H1 (cell line): ENCODE measurements around the gene NT5C3B. TPM values are rescaled to one million over a fixed set of nuclear protein-coding genes. Genes with fewer than 3 reads are reported as not detected.
"Not testable (repeated sequence)": the region's sequence is repeated elsewhere in the genome, so short reads cannot be mapped to it uniquely, and the experiment has no call there.

Experiments used
- CTCF ChIA-PET: fragments of 300-600 bp; sonication (Branson Sonifier 250); formaldehyde crosslinking; loops from one replicate; lab custom pipeline; 2021; ENCODE audit not compliant: partially characterized antibody; lab: Charles Lee
- POLR2A ChIA-PET: fragments of 300-600 bp; sonication (Branson Sonifier 250); formaldehyde crosslinking; loops from one replicate; lab custom pipeline; 2021; ENCODE audit warnings: inconsistent platforms; ENCODE audit not compliant: partially characterized antibody; lab: Charles Lee
- DNase-seq, 2 experiments: peaks; one replicate each; pipeline versions ENCODE4 v3.0.0 to v3.0.0-alpha.2; 2010 to 2022; ENCODE audit warnings: low spot score in 2 of 2, low read depth in 1 of 2, mixed read lengths in 1 of 2
- FAIRE-seq: peaks from 2 replicates; lab custom pipeline; 2011; peaks lifted over from hg19 to GRCh38; lab: Jason Lieb, UNC
- H2AFZ ChIP-seq: 2 replicates; pipeline ENCODE4 v1.8.1; 2012; ENCODE audit warnings: low read length, inconsistent platforms
- H2AK5ac ChIP-seq: 2 replicates; pipeline ENCODE4 v1.6.1; 2013; ENCODE audit warnings: low read depth, low read length
- H2BK120ac ChIP-seq: replicated peaks from 2 replicates; pipeline ENCODE3; 2013; ENCODE audit warnings: low read depth, low read length, inconsistent platforms
- H2BK12ac ChIP-seq: 2 replicates; pipeline ENCODE4 v1.6.1; 2013; ENCODE audit warnings: low read depth, low read length
- H2BK15ac ChIP-seq: 2 replicates; pipeline ENCODE4 v1.6.1; 2013; ENCODE audit warnings: low read length
- H2BK20ac ChIP-seq: 2 replicates; pipeline ENCODE4 v1.6.1; 2013; ENCODE audit warnings: low read length
- H2BK5ac ChIP-seq: 2 replicates; pipeline ENCODE4 v1.6.1; 2013; ENCODE audit warnings: low read depth, low read length
- H3K14ac ChIP-seq: 2 replicates; pipeline ENCODE4 v1.6.1; 2013; ENCODE audit warnings: inconsistent platforms; ENCODE audit not compliant: insufficient read length
- H3K18ac ChIP-seq: 2 replicates; pipeline ENCODE4 v1.6.1; 2013; ENCODE audit warnings: low read length; ENCODE audit errors: extremely low read depth
- H3K23ac ChIP-seq: 2 replicates; pipeline ENCODE4 v1.6.1; 2013; ENCODE audit warnings: inconsistent platforms; ENCODE audit not compliant: insufficient read length
- H3K23me2 ChIP-seq: 2 replicates; pipeline ENCODE4 v1.6.1; 2013; ENCODE audit warnings: low read depth, low read length
- H3K27ac ChIP-seq: 2 replicates; pipeline ENCODE4 v1.6.1; 2011; ENCODE audit warnings: low read depth, low read length, inconsistent platforms
- H3K27me3 ChIP-seq, 4 experiments: replicated peaks in 1 of 4; 1 replicate in 1 of 4; 2 replicates in 3 of 4; pipeline versions ENCODE4 v1.6.1 to v1.8.1; 2011 to 2013; ENCODE audit warnings: low read length in 3 of 4, mild to moderate bottlenecking in 3 of 4, inconsistent platforms in 2 of 4, mixed read lengths in 2 of 4, moderate library complexity in 1 of 4; ENCODE audit not compliant: control insufficient read depth in 3 of 4, insufficient read depth in 3 of 4; ENCODE audit errors: extremely low read depth in 1 of 4
- H3K36me3 ChIP-seq, 4 experiments: 2 replicates each; pipeline versions ENCODE4 v1.6.1 to v1.8.1; 2011 to 2013; ENCODE audit warnings: mild to moderate bottlenecking in 4 of 4, low read length in 3 of 4, moderate library complexity in 2 of 4, control low read depth in 1 of 4, inconsistent platforms in 1 of 4; ENCODE audit not compliant: insufficient read depth in 4 of 4, control insufficient read depth in 2 of 4
- H3K4ac ChIP-seq: replicated peaks from 2 replicates; pipeline ENCODE3; 2013; ENCODE audit warnings: low read length, low read depth, mixed read lengths, inconsistent platforms; ENCODE audit not compliant: insufficient read length
- H3K4me1 ChIP-seq, 4 experiments: replicated peaks in 1 of 4; 1 replicate in 1 of 4; 2 replicates in 3 of 4; pipeline versions ENCODE4 v1.6.1 to v1.8.1; 2011 to 2013; ENCODE audit warnings: low read length in 3 of 4, inconsistent platforms in 2 of 4, mixed read lengths in 1 of 4; ENCODE audit not compliant: insufficient read depth in 4 of 4, control insufficient read depth in 3 of 4
- H3K4me2 ChIP-seq, 2 experiments: 2 replicates each; pipeline versions ENCODE4 v1.6.1 to v1.8.1; 2011 to 2013; ENCODE audit warnings: low read depth in 2 of 2, low read length in 2 of 2, control low read depth in 1 of 2, inconsistent platforms in 1 of 2, mild to moderate bottlenecking in 1 of 2; ENCODE audit not compliant: insufficient read depth in 1 of 2
- H3K4me3 ChIP-seq, 4 experiments: fragments of 200-600, 300-600 bp in 1 of 4; sonication (generic), shearing (Covaris generic), sonication (Bioruptor Twin) in 1 of 4; 2 replicates each; pipeline versions ENCODE4 v1.5.1 to v1.8.1; 2011 to 2016; ENCODE audit warnings: low read length in 4 of 4, low read depth in 3 of 4, control low read depth in 2 of 4, inconsistent platforms in 2 of 4, mild to moderate bottlenecking in 2 of 4, mixed read lengths in 1 of 4, moderate library complexity in 1 of 4; ENCODE audit not compliant: insufficient read depth in 2 of 4; ENCODE audit errors: extremely low read depth in 1 of 4
- H3K56ac ChIP-seq: replicated peaks from 2 replicates; pipeline ENCODE3; 2013; ENCODE audit warnings: low read depth, mild to moderate bottlenecking, mixed read lengths, low read length, inconsistent platforms; ENCODE audit not compliant: insufficient read length
- H3K79me1 ChIP-seq: 2 replicates; pipeline ENCODE4 v1.6.1; 2013; ENCODE audit warnings: low read depth, low read length, control low read depth
- H3K79me2 ChIP-seq, 2 experiments: 2 replicates each; pipeline versions ENCODE4 v1.6.1 to v1.8.1; 2012 to 2013; ENCODE audit warnings: low read length in 2 of 2, mild to moderate bottlenecking in 2 of 2, inconsistent platforms in 1 of 2; ENCODE audit not compliant: insufficient read depth in 2 of 2, control insufficient read depth in 1 of 2
- H3K9ac ChIP-seq, 4 experiments: replicated peaks in 1 of 4; 1 replicate in 1 of 4; 2 replicates in 3 of 4; pipeline versions ENCODE4 v1.6.1 to v1.8.1; 2011 to 2013; ENCODE audit warnings: low read depth in 3 of 4, low read length in 3 of 4, control low read depth in 2 of 4, mild to moderate bottlenecking in 2 of 4, moderate library complexity in 2 of 4, inconsistent platforms in 1 of 4; ENCODE audit errors: extremely low read depth in 1 of 4
- H3K9me3 ChIP-seq, 2 experiments: 2 replicates each; pipeline versions ENCODE4 v1.6.1 to v1.8.1; 2012 to 2013; ENCODE audit warnings: mild to moderate bottlenecking in 2 of 2, moderate library complexity in 2 of 2, control low read depth in 1 of 2, inconsistent platforms in 1 of 2, low read depth in 1 of 2, low read length in 1 of 2, mixed read lengths in 1 of 2; ENCODE audit not compliant: insufficient read depth in 2 of 2
- H4K20me1 ChIP-seq, 2 experiments: replicated peaks in 1 of 2; 2 replicates each; pipeline versions ENCODE3 to v1.8.1; 2011 to 2013; ENCODE audit warnings: inconsistent platforms in 2 of 2, low read length in 2 of 2, mild to moderate bottlenecking in 1 of 2; ENCODE audit not compliant: insufficient read depth in 2 of 2, control insufficient read depth in 1 of 2
- H4K5ac ChIP-seq: 2 replicates; pipeline ENCODE4 v1.6.1; 2013; ENCODE audit warnings: low read length, low read depth, mixed read lengths, inconsistent platforms; ENCODE audit not compliant: insufficient read length
- H4K8ac ChIP-seq: 2 replicates; pipeline ENCODE4 v1.8.0; 2013; ENCODE audit warnings: mild to moderate bottlenecking, moderate library complexity, low read length, inconsistent platforms; ENCODE audit not compliant: insufficient read depth; ENCODE audit errors: extremely low read depth
- H4K91ac ChIP-seq: replicated peaks from 2 replicates; pipeline ENCODE3; 2013; ENCODE audit warnings: low read length, mixed read lengths, inconsistent platforms; ENCODE audit not compliant: insufficient read length
- WGBS, 2 experiments: shearing (Covaris generic) in 1 of 2; methylation state at CpG; one replicate each; pipeline versions ENCODE4 v1.1.6 to v1.1.7; 2013 to 2015; ENCODE audit warnings: low lambda C conversion rate in 2 of 2, mixed read lengths in 2 of 2, inconsistent platforms in 1 of 2, low coverage in 1 of 2, missing lambda C conversion rate in 1 of 2; ENCODE audit not compliant: insufficient replicate concordance in 2 of 2, insufficient coverage in 1 of 2, insufficient read length in 1 of 2; ENCODE audit errors: extremely low coverage in 1 of 2, missing lambda C conversion rate in 1 of 2; 5-methylcytosine and 5-hydroxymethylcytosine counted together
- polyA plus RNA-seq, 7 experiments: library from polyadenylated mRNA; depleted of rRNA in 3 of 7; stranded (reverse) in 5 of 7; unstranded in 2 of 7; fragments of >200 nt in 5 of 7; fragments of 200-250 nt in 2 of 7; gene quantifications; 1 replicate in 5 of 7; 2 replicates in 1 of 7; 4 replicates in 1 of 7; pipeline versions ENCODE4 v1.2.1 to v1.2.3, GENCODE V29; 2011 to 2013; ENCODE audit warnings: missing spikeins in 2 of 7, mixed read lengths in 2 of 7
- total RNA-seq: library from RNA; stranded (reverse); fragmentation: NEBNext Ultra II Directional; extraction: Animal tissue kit (Norgen Biotek cat#: 25700); gene quantifications from 2 replicates; pipeline ENCODE4 v1.2.1, GENCODE V29; 2021

Gene NT5C3B
- total and polyA plus RNA-seq, 2 of the 8 experiments (the other 6 are each of a cell fraction or from before 2014, with no cell fraction given): 68.7 to 94.5 TPM

DNA sequence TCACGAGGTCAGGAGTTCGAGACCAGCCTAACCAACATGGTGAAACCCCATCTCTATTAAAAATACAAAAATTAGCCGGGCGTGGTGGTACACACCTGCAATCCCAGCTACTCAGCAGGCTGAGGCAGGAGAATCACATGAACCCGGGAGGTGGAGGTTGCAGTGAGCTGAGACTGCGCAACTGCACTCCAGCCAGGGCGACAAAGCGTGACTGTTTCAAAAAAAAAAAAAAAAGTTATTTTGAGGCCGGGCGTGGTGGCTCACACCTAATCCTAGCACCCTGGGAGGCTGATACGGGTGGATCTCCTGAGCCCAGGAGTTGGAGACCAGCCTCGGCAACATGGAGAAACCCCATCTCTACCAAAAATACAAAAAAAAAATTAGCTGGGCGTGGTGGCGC, 15.3 kb upstream of the NT5C3B start:
- DNase-seq, H2BK120ac ChIP-seq, H2BK20ac ChIP-seq, H4K91ac ChIP-seq, H3K23me2 ChIP-seq, H3K27ac ChIP-seq, H3K14ac ChIP-seq, H3K4me3 ChIP-seq, H2BK15ac ChIP-seq, H3K9ac ChIP-seq, H3K79me1 ChIP-seq, H4K8ac ChIP-seq, H3K4me2 ChIP-seq, H2AK5ac ChIP-seq, FAIRE-seq, H3K18ac ChIP-seq, H4K5ac ChIP-seq, H3K4me1 ChIP-seq, H2BK5ac ChIP-seq, H3K4ac ChIP-seq, H3K23ac ChIP-seq, H3K27me3 ChIP-seq, H2BK12ac ChIP-seq, H3K9me3 ChIP-seq, H2AFZ ChIP-seq, H4K20me1 ChIP-seq, H3K56ac ChIP-seq: not testable (repeated sequence)
- POLR2A ChIA-PET: interaction anchor here (1.0 to 1.3 kb wide), 4 partner anchors 9 to 117 kb away, joined by 3 to 4 read pairs (median 3); partner anchors contain the start of gene HAP1
- peaks cover 8 to 22% (median 13%) of the 10 kb centered on the region in 4 experiments for H3K36me3 ChIP-seq
- 94% methylated on average over 14 of the region's 14 CpGs; no CpG with 5 or more reads in 1 of the 2 experiments for WGBS, 2 experiments
- CTCF ChIA-PET: interaction anchor here (2.4 kb wide), 1 partner anchor 50 kb away, joined by 6 read pairs; no protein-coding TSS in a partner anchor
- H3K79me2 ChIP-seq: peaks cover 0 to 52% of the 10 kb centered on the region in 2 experiments; a peak in 2 of 4 replicates
